HG03103 (cell line): ENCODE results near the gene NUP155.
A peak's percentile ranks its signal among the peaks of the same experiment; 100 is the strongest.
"Not testable (repeated sequence)": the region's sequence is repeated elsewhere in the genome, so short reads cannot be mapped to it uniquely, and the experiment has no call there.

Experiments
- ATAC-seq: cut with Tn5 transposase; IDR thresholded peaks from one replicate; pipeline ENCODE4 v1.9.1; 2021; ENCODE audit warnings: low read depth; ENCODE audit not compliant: unreplicated experiment

The NUP155 gene

DNA sequence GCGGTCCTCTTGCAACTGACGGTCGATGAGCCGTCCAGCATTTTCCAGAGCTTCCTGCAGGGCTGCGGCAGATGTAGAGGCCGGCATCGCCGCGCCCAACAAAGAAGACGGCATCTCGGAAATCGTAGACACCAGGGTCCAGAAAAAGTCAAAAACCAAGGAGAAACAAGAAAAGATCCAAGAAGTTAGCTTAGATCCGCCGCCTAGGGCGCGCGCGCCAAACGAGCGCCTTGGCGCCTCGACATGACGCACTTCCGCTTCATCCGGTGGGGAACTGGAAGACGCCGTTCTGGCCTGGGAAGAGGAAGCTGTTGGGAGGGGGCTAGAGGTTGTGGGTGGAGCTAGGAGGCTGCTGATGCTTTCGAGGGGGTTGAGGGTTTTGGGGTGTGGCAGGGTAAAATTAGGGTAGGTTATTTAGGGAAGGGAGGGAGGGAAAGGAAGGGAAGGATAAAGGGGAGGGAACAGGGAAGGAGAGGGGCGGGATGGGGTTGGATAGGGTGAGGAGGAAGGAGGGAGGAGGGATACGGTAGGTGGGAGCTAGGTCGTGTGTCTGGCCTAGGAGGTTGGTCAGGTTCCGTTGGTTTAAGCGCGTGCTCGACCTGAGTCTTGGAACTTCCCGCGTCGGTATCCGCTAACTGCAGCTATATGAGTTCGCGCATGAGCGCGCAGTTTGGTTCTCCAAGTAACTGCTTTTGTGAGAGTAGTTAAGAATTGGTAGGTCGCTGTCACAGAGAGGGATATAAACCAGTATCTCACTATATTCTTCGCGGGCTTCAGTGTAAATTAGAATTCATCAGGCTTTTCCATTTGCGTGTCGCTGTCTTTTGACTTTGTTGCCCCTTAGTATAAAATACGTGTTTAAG lies at the start of gene NUP155:
Gene NUP155 (minus strand): TSS at position 243 of the 863 bp plus-strand sequence. CDS start 129 bp downstream, at position 114.
- peak; percentile 91 for ATAC-seq

DNA sequence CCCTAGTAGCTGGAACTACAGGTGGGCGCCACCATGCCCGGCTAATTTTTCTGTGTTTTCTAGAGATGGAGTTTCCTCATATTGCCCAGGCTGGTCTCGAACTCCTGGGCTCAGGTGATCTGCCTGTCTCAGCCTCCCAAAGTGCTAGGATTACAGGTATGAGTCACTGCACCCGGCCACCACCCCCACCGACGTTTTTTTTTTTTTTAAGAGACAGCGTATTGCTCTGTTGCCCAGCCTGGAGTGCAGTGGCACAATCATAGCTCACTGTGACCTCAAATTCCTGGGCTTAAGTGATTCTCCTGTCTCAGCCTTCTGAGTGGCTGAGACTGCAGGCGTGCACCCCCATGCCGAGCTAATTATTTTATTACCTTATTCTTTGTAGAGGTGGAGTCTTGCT lies 46.4 kb upstream of the NUP155 start:
- no peak for ATAC-seq

DNA sequence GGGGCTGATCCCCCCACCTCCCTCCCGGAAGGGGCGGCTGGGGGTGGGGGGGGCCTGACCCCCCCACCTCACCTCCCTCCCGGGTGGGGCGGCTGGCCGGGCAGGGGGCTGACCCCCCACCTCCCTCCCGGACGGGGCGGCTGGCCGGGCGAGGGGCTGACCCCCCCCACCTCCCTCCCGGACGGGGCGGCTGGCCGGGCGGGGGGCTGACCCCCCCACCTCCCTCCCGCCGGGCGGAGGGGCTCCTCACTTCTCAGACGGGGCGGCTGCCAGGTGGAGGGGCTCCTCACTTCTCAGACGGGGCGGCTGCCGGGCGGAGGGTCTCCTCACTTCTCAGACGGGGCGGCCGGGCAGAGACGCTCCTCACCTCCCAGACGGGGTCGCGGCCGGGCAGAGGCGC lies 44.5 kb upstream of the NUP155 start:
- not testable (repeated sequence) for ATAC-seq

- ATAC-seq, result no peak
These were observed 41.6 kb upstream of the NUP155 start for GRCh38 chr5:37412515-37412914.

- ATAC-seq, result no peak
These were observed 29.6 kb upstream of the NUP155 start for GRCh38 chr5:37400501-37400900.

GRCh38 chr5:37396352-37396751 lies 25.4 kb upstream of the NUP155 start:
- no peak for ATAC-seq

GRCh38 chr5:37391591-37391990 lies 20.7 kb upstream of the NUP155 start:
- ATAC-seq, result no peak

GRCh38 chr5:37379100-37379628 lies 8.3 kb upstream of the NUP155 start, which contains the start of gene WDR70:
TSS of gene WDR70 (plus strand) at chr5:37379318. CDS start at chr5:37379368, 50 bp downstream.
- ATAC-seq, result peak; percentile 99

DNA sequence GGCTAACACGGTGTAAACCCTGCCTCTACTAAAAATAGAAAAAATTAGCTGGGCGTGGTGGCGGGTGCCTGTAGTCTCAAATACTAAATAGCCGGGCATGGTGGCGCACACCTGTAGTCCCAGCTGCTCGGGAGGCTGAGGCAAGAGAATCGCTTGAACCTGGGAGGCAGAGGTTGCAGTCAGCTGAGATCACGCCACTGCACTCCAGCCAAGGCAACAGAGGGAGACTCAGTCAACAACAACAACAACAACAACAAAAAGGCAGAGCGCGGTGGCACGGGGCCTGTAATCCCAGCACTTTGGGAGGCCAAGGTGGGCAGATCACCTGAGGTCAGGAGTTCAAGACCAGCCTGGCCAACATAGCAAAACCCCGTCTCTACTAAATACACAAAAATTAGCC lies 7.2 kb upstream of the NUP155 start:
- ATAC-seq, result not testable (repeated sequence)

GRCh38 chr5:37375091-37375490 lies 4.2 kb upstream of the NUP155 start:
- no peak for ATAC-seq

DNA sequence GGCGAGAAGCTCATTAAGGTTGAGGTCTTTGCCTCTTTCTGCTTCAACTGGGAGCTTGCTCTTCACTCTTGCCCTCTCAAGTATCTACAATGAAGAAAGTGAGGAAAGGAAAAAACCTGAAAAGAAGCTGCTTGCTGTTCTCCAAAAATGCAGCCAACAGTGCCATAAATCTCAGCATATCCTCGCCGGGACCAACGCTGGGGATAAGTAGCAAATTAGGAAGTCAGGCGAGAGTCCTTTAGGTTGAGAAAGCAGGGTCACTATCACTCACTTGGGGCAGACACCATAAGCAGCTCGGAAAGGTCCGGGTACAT lies 399 bp downstream of the NUP155 start:
- peak; percentile 26 for ATAC-seq

DNA sequence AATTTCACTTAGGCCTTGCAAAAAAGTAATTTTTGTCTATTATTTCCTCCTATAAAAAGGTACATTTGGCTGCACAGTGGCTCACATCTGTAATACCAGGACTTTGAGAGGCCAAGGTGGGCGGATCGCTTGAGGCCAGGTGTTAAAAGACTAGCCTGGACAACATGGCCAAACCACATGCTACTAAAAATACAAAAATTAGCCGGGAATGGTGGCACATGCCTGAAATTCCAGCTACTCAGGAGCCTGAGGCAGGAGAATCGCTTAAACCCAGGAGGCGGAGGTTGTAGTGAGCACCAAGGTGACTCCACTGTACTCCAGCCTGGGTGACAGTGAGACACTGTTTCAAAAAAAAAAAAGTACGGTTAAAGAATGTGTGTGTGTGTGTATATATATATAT lies 15.7 kb downstream of the NUP155 start:
- no peak for ATAC-seq

DNA sequence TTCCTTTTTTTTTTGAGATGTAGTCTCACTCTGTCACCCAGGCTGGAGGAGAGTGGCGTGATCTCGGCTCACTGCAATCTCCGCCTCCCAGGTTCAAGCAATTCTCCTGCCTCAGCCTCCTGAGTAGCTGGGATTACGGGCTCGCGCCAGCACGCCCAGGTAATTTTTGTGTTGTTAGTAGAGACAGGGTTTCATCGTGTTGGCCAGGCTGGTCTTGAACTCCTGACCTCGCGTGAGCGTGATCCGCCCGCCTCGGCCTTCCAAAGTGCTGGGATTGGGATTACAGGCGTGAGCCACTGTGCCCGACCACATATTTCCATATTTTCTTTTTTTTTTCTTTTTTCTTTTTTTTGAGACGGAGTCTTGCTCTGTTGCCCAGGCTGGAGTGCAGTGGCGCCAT lies 28.2 kb downstream of the NUP155 start:
- ATAC-seq, result not testable (repeated sequence)

GRCh38 chr5:37334754-37335153 lies 36.2 kb downstream of the NUP155 start:
- ATAC-seq, result not testable (repeated sequence)

GRCh38 chr5:37326536-37326935 lies 44.4 kb downstream of the NUP155 start:
- no peak for ATAC-seq

GRCh38 chr5:37323607-37324006 lies 47.3 kb downstream of the NUP155 start:
- no peak for ATAC-seq

GRCh38 chr5:37319037-37319782 lies 51.7 kb downstream of the NUP155 start:
- ATAC-seq, result no peak

- no peak for ATAC-seq
These were observed 54.9 kb downstream of the NUP155 start for GRCh38 chr5:37316027-37316426.

- ATAC-seq, result no peak
These were observed 60.5 kb downstream of the NUP155 start for GRCh38 chr5:37310360-37310759.

DNA sequence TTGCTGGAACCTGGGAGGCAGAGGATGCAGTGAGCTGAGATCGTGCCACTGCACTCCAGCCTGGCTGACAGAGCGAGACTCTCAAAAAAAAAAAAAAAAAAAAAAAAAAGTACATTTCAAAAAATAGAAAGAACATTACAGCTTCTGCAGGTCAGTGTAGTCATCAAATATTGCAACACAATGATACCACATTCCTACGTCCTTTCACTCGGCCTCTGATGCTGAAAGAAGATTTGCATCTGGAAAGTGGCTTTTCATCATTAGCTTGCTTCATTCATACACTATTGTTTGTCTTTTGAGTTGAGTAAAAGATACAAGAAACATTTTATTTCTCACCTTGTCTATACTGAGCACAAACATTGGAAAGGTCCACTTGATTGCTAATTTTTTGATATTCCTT lies 62.1 kb downstream of the NUP155 start:
- no peak for ATAC-seq

- no peak for ATAC-seq
These were observed 66.0 kb downstream of the NUP155 start for GRCh38 chr5:37304888-37305287.
